HCT116 (cell line): ENCODE results near the gene LIMA1. TPM values are rescaled to one million over a fixed set of nuclear protein-coding genes. Genes with fewer than 3 reads are reported as not detected.

Experiments
- ATAC-seq: fragments of 200-7000 bp; cut with Tn5 transposase; 2 replicates; pipeline ENCODE4 v1.9.1; 2020; ENCODE audit warnings: mild to moderate bottlenecking, moderate library complexity
- BruUV-seq: library from RNA; stranded (reverse); fragments of 400-500 nt; replicated peaks from 2 replicates; lab custom pipeline; 2021; lab: Mats Ljungman, UMichigan
- CTCF ChIA-PET: fragments of 300-600 bp; sonication (Branson Sonifier 250); formaldehyde crosslinking; loops from one replicate; lab custom pipeline; 2021; ENCODE audit warnings: antibody characterized with exemption; lab: Charles Lee
- POLR2A ChIA-PET: fragments of 300-600, 350-600 bp; sonication (Branson Sonifier 250); formaldehyde crosslinking; loops from one replicate; lab custom pipeline; 2021; ENCODE audit warnings: antibody characterized with exemption; lab: Charles Lee
- RAD21 ChIA-PET, 2 experiments: fragments of 300-600 bp; sonication (Branson Sonifier 250); formaldehyde crosslinking; loops; one replicate each; lab custom pipeline; 2023; ENCODE audit warnings: low total read pairs in 2 of 2; ENCODE audit not compliant: uncharacterized antibody in 2 of 2, unreplicated experiment in 2 of 2, low non-redundant PET in 1 of 2; lab: Charles Lee
- DNase-seq: peaks from one replicate; pipeline ENCODE4 v3.0.0-alpha.2; 2010; ENCODE audit warnings: low read depth, low spot score
- H2AFZ ChIP-seq: fragments of 200-600 bp; shearing (Covaris generic), sonication (generic); 2 replicates; pipeline ENCODE4 v1.6.1; 2017; ENCODE audit warnings: low read depth, mixed run types, mixed read lengths, antibody characterized with exemption, low read length; ENCODE audit not compliant: poor library complexity, severe bottlenecking
- H3K27ac ChIP-seq: 2 replicates; pipeline ENCODE4 v1.5.1; 2012; ENCODE audit warnings: low read depth, low read length
- H3K27me3 ChIP-seq: fragments of 200-600 bp; sonication (generic); 2 replicates; pipeline ENCODE4 v1.6.1; 2016; ENCODE audit warnings: mixed run types, low read length, mixed read lengths; ENCODE audit not compliant: insufficient read depth
- H3K36me3 ChIP-seq, 2 experiments: fragments of 200-500 bp in 1 of 2; fragments of 200-600 bp in 1 of 2; sonication (Bioruptor generic) in 1 of 2; sonication (generic) in 1 of 2; 2 replicates each; pipeline versions ENCODE4 v1.5.1 to v1.6.1; 2014 to 2016; ENCODE audit warnings: low read length in 2 of 2, inconsistent platforms in 1 of 2, mixed read lengths in 1 of 2, mixed run types in 1 of 2; ENCODE audit not compliant: insufficient read depth in 2 of 2, control insufficient read depth in 1 of 2
- H3K4me1 ChIP-seq, 2 experiments: fragments of 200-600 bp in 1 of 2; sonication (generic) in 1 of 2; 2 replicates each; pipeline versions ENCODE4 v1.5.1 to v1.6.1; 2012 to 2017; ENCODE audit warnings: low read length in 2 of 2, inconsistent platforms in 1 of 2, mild to moderate bottlenecking in 1 of 2, mixed read lengths in 1 of 2, mixed run types in 1 of 2, moderate library complexity in 1 of 2; ENCODE audit not compliant: insufficient read depth in 2 of 2, control insufficient read depth in 1 of 2
- H3K4me2 ChIP-seq: fragments of 200-600 bp; sonication (generic); 2 replicates; pipeline ENCODE4 v1.6.1; 2017; ENCODE audit warnings: mixed run types, low read length, mixed read lengths
- H3K4me3 ChIP-seq, 2 experiments: fragments of 200-600 bp in 1 of 2; sonication (generic) in 1 of 2; replicated peaks in 1 of 2; 2 replicates each; pipeline ENCODE4 v1.5.1; 2011 to 2016; ENCODE audit warnings: low read length in 2 of 2, control low read depth in 1 of 2, low read depth in 1 of 2, mild to moderate bottlenecking in 1 of 2, mixed read lengths in 1 of 2, mixed run types in 1 of 2
- H3K79me2 ChIP-seq: fragments of 200-600 bp; sonication (generic); 2 replicates; pipeline ENCODE4 v1.6.1; 2017; ENCODE audit warnings: mild to moderate bottlenecking, mixed run types, low read length, moderate library complexity, mixed read lengths; ENCODE audit not compliant: insufficient read depth
- H3K9ac ChIP-seq: fragments of 200-600 bp; sonication (generic); 2 replicates; pipeline ENCODE4 v1.6.1; 2016; ENCODE audit warnings: low read length, mixed read lengths
- H3K9me2 ChIP-seq: fragments of 200-600 bp; sonication (generic), shearing (Covaris generic); 2 replicates; pipeline ENCODE4 v1.6.1; 2017; ENCODE audit warnings: mixed run types, mild to moderate bottlenecking, moderate library complexity; ENCODE audit not compliant: insufficient read depth
- H3K9me3 ChIP-seq, 2 experiments: fragments of 200-500 bp in 1 of 2; fragments of 200-600 bp in 1 of 2; sonication (Bioruptor generic) in 1 of 2; sonication (generic) in 1 of 2; 2 replicates each; pipeline ENCODE4 v1.6.1; 2014 to 2017; ENCODE audit warnings: low read length in 2 of 2, mixed read lengths in 2 of 2, inconsistent platforms in 1 of 2, low read depth in 1 of 2, mild to moderate bottlenecking in 1 of 2, mixed run types in 1 of 2, moderate library complexity in 1 of 2; ENCODE audit not compliant: control insufficient read depth in 1 of 2, insufficient read depth in 1 of 2
- H4K20me1 ChIP-seq: fragments of 200-600 bp; sonication (generic), shearing (Covaris generic); 2 replicates; pipeline ENCODE4 v1.6.1; 2017; ENCODE audit warnings: mixed run types, mild to moderate bottlenecking, moderate library complexity; ENCODE audit not compliant: insufficient read depth
- CBX3 ChIP-seq: IDR thresholded peaks from 2 replicates; pipeline ENCODE4 v1.6.1; 2012; ENCODE audit warnings: low read depth
- CEBPB ChIP-seq: IDR thresholded peaks from 2 replicates; pipeline ENCODE4 v1.6.1; 2012; ENCODE audit warnings: low read depth
- ELF1 ChIP-seq: IDR thresholded peaks from 2 replicates; pipeline ENCODE4 v1.6.1; 2012; ENCODE audit warnings: low read depth, borderline replicate concordance
- EZH2 ChIP-seq: fragments of 200-600 bp; sonication (generic); IDR thresholded peaks from 2 replicates; pipeline ENCODE4 v1.6.1; 2017; ENCODE audit warnings: antibody characterized with exemption, mixed run types
- EZH2phosphoT487 ChIP-seq: fragments of 200-600 bp; IDR thresholded peaks from 2 replicates; pipeline ENCODE4 v1.6.1; 2018; ENCODE audit warnings: antibody characterized with exemption, borderline replicate concordance
- JUND ChIP-seq: IDR thresholded peaks from 2 replicates; pipeline ENCODE4 v1.6.1; 2012
- MAX ChIP-seq: IDR thresholded peaks from 2 replicates; pipeline ENCODE4 v1.6.1; 2012
- POLR2AphosphoS5 ChIP-seq: IDR thresholded peaks from 2 replicates; pipeline ENCODE4 v1.6.1; 2011; ENCODE audit warnings: mild to moderate bottlenecking, low read depth, low read length, moderate library complexity
- SIN3A ChIP-seq: IDR thresholded peaks from 2 replicates; pipeline ENCODE4 v1.6.1; 2012; ENCODE audit warnings: low read depth
- SRF ChIP-seq: IDR thresholded peaks from 2 replicates; pipeline ENCODE4 v1.6.1; 2012; ENCODE audit warnings: low read depth
- TCF7L2 ChIP-seq: IDR thresholded peaks from 2 replicates; pipeline ENCODE4 v1.7.0; 2011; ENCODE audit warnings: borderline replicate concordance, inconsistent platforms; ENCODE audit not compliant: insufficient read depth, insufficient read length; ENCODE audit errors: extremely low read depth
- ZBTB33 ChIP-seq: IDR thresholded peaks from 2 replicates; pipeline ENCODE4 v1.6.1; 2011; ENCODE audit warnings: mild to moderate bottlenecking, low read length, moderate library complexity; ENCODE audit not compliant: insufficient replicate concordance; ENCODE audit errors: extremely low read depth
- ZFX ChIP-seq: fragments of 450-650 bp; IDR thresholded peaks from 2 replicates; pipeline ENCODE4 v1.6.1; 2017
- intact Hi-C: fragments of 100-400 bp; cut with micrococcal nuclease; formaldehyde crosslinking; loops from 2 replicates; pipeline ENCODE4 v1.10.0; 2022
- total RNA-seq: library from RNA; stranded (reverse); gene quantifications from one replicate; pipeline ENCODE4 v1.2.1, GENCODE V29; 2021; ENCODE audit not compliant: unreplicated experiment
- TF ChIP-seq, protein P1 (sequence below): IDR thresholded peaks from 2 replicates; pipeline ENCODE4 v1.6.1; 2012; ENCODE audit warnings: low read depth
- TF ChIP-seq, protein P2 (sequence below), 3 experiments: fragments of 200-600 bp in 1 of 3; sonication (generic) in 1 of 3; IDR thresholded peaks in 2 of 3; conservative IDR thresholded peaks in 1 of 3; 2 replicates each; pipeline ENCODE4 v1.5.1; 2012 to 2017; ENCODE audit warnings: low read depth in 2 of 3, low read length in 2 of 3, antibody characterized with exemption in 1 of 3, borderline replicate concordance in 1 of 3, control low read depth in 1 of 3, mild to moderate bottlenecking in 1 of 3, mixed read lengths in 1 of 3, mixed run types in 1 of 3, moderate library complexity in 1 of 3; ENCODE audit not compliant: insufficient read depth in 1 of 3
- TF ChIP-seq, protein P3 (sequence below): IDR thresholded peaks from 2 replicates; pipeline ENCODE4 v1.6.1; 2012

The LIMA1 gene
- total RNA-seq, 1 experiment from 2014 or later = 79.6 TPM

- no peaks in the 10 kb centered on the region for H3K9me2 ChIP-seq
- no peaks in the 10 kb centered on the region for H3K9me3 ChIP-seq
- ChIA-PET RAD21 (no interaction called here), POLR2A (interaction anchor here (0.8 kb wide), 1 partner anchor 11 kb away, joined by 3 read pairs; no protein-coding TSS in a partner anchor)
- no peak overlapping the region for H3K4me3 ChIP-seq
- H3K4me2 ChIP-seq = no peak overlapping the region
- H3K27me3 ChIP-seq = no peaks in the 10 kb centered on the region
- no peaks in the 10 kb centered on the region for H4K20me1 ChIP-seq
- intact Hi-C loops = loop anchor here (10.0 kb wide), 1 partner anchor 412 kb away; no protein-coding TSS in a partner anchor
- no peak overlapping the region for H3K27ac ChIP-seq
- no peaks in the 10 kb centered on the region for H3K79me2 ChIP-seq
- no TSS peak for BruUV-seq
- ATAC-seq (no peak), DNase-seq (no peak)
- H3K9ac ChIP-seq = no peak overlapping the region
- H2AFZ ChIP-seq = no peak overlapping the region
- H3K4me1 ChIP-seq = no peaks in the 10 kb centered on the region
- peaks cover under 1 to 9% of the 10 kb centered on the region in 2 experiments; a peak in 1 of 4 replicates for H3K36me3 ChIP-seq
- no peak for TF ChIP-seq ZFX
- TF ChIP-seq, protein P1, sequence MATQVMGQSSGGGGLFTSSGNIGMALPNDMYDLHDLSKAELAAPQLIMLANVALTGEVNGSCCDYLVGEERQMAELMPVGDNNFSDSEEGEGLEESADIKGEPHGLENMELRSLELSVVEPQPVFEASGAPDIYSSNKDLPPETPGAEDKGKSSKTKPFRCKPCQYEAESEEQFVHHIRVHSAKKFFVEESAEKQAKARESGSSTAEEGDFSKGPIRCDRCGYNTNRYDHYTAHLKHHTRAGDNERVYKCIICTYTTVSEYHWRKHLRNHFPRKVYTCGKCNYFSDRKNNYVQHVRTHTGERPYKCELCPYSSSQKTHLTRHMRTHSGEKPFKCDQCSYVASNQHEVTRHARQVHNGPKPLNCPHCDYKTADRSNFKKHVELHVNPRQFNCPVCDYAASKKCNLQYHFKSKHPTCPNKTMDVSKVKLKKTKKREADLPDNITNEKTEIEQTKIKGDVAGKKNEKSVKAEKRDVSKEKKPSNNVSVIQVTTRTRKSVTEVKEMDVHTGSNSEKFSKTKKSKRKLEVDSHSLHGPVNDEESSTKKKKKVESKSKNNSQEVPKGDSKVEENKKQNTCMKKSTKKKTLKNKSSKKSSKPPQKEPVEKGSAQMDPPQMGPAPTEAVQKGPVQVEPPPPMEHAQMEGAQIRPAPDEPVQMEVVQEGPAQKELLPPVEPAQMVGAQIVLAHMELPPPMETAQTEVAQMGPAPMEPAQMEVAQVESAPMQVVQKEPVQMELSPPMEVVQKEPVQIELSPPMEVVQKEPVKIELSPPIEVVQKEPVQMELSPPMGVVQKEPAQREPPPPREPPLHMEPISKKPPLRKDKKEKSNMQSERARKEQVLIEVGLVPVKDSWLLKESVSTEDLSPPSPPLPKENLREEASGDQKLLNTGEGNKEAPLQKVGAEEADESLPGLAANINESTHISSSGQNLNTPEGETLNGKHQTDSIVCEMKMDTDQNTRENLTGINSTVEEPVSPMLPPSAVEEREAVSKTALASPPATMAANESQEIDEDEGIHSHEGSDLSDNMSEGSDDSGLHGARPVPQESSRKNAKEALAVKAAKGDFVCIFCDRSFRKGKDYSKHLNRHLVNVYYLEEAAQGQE = no peak
- TF ChIP-seq, protein P2, sequence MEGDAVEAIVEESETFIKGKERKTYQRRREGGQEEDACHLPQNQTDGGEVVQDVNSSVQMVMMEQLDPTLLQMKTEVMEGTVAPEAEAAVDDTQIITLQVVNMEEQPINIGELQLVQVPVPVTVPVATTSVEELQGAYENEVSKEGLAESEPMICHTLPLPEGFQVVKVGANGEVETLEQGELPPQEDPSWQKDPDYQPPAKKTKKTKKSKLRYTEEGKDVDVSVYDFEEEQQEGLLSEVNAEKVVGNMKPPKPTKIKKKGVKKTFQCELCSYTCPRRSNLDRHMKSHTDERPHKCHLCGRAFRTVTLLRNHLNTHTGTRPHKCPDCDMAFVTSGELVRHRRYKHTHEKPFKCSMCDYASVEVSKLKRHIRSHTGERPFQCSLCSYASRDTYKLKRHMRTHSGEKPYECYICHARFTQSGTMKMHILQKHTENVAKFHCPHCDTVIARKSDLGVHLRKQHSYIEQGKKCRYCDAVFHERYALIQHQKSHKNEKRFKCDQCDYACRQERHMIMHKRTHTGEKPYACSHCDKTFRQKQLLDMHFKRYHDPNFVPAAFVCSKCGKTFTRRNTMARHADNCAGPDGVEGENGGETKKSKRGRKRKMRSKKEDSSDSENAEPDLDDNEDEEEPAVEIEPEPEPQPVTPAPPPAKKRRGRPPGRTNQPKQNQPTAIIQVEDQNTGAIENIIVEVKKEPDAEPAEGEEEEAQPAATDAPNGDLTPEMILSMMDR (IDR thresholded peaks at IDR 0.05 in 2 of 3, conservative IDR thresholded peaks at IDR 0.05 in 1 of 3; ENCODE audit: borderline replicate concordance in 1 of 3, insufficient read depth in 1 of 3, low read depth in 2 of 3, low read length in 2 of 3) = no peak
- TF ChIP-seq EZH2phosphoT487 = no peak
- TF ChIP-seq EZH2 = no peak
- TF ChIP-seq TCF7L2 = no peak
- TF ChIP-seq MAX = no peak
- no peak for TF ChIP-seq CEBPB
- TF ChIP-seq ELF1 = no peak
- no peak for TF ChIP-seq JUND
- TF ChIP-seq, protein P3, sequence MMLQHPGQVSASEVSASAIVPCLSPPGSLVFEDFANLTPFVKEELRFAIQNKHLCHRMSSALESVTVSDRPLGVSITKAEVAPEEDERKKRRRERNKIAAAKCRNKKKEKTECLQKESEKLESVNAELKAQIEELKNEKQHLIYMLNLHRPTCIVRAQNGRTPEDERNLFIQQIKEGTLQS = no peak
- TF ChIP-seq CBX3 = no peak
- TF ChIP-seq SIN3A = no peak
- TF ChIP-seq POLR2AphosphoS5 = no peak
- no peak for TF ChIP-seq SRF
- TF ChIP-seq ZBTB33 = no peak
- TF ChIP-seq, all 23 proteins: peak for 0
- CTCF ChIA-PET = interaction anchor here (2.7 kb wide), 1 partner anchor 12 kb away, joined by 7 read pairs; no protein-coding TSS in a partner anchor
These were observed 96.0 kb downstream of the LIMA1 start for GRCh38 chr12:50187084-50187900.
